Sigmoid colon (tissue), 4 donors: ENCODE results near the gene LSM14A.

Experiments
- EP300 ChIP-seq, 4 donors: sonication (generic); formaldehyde crosslinking; IDR thresholded peaks; one replicate each; pipeline ENCODE4 v1.6.1; 2017; ENCODE audit warnings: antibody characterized with exemption in 4 of 4
- POLR2A ChIP-seq, 2 donors: fragments of 450-650 bp; IDR thresholded peaks; one replicate each; pipeline ENCODE4 v1.6.1; 2016; ENCODE audit warnings: antibody characterized with exemption in 2 of 2, mild to moderate bottlenecking in 2 of 2, moderate library complexity in 2 of 2
- POLR2AphosphoS5 ChIP-seq, 4 donors: sonication (generic); formaldehyde crosslinking; IDR thresholded peaks; one replicate each; pipeline ENCODE4 v1.6.1; 2017; ENCODE audit warnings: antibody characterized with exemption in 4 of 4
- TF ChIP-seq, protein P1 (sequence below), 4 experiments: fragments of 450-650 bp in 3 of 4; fragments of 200-600 bp in 1 of 4; IDR thresholded peaks; one replicate each; pipeline ENCODE4 v1.5.1; 2016 to 2019; ENCODE audit warnings: antibody characterized with exemption in 4 of 4, mild to moderate bottlenecking in 3 of 4, moderate library complexity in 2 of 4

DNA sequence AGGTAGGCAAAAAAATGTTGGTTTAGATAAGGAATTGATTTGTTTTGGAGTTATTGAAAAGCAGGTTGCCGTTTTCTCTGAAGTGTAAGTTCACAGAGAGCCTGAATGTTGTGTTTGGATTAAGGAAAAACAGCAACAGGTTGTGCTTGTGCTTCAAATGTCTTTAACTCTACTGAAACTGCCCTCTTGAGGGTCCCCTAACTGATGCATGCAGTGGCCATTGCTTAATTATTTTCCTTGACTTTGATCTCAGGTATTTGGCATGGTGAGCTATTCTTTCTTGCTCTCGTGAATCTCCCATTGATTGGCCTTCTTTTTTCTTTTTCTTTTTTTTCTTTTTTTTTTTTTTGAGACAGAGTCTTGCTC, 85.2 kb downstream of the LSM14A start:
- TF ChIP-seq POLR2AphosphoS5 (IDR thresholded peaks at IDR 0.05) = no peak
- TF ChIP-seq, protein P1, sequence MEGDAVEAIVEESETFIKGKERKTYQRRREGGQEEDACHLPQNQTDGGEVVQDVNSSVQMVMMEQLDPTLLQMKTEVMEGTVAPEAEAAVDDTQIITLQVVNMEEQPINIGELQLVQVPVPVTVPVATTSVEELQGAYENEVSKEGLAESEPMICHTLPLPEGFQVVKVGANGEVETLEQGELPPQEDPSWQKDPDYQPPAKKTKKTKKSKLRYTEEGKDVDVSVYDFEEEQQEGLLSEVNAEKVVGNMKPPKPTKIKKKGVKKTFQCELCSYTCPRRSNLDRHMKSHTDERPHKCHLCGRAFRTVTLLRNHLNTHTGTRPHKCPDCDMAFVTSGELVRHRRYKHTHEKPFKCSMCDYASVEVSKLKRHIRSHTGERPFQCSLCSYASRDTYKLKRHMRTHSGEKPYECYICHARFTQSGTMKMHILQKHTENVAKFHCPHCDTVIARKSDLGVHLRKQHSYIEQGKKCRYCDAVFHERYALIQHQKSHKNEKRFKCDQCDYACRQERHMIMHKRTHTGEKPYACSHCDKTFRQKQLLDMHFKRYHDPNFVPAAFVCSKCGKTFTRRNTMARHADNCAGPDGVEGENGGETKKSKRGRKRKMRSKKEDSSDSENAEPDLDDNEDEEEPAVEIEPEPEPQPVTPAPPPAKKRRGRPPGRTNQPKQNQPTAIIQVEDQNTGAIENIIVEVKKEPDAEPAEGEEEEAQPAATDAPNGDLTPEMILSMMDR (IDR thresholded peaks at IDR 0.05) = no peak
- no peak for TF ChIP-seq POLR2A (IDR thresholded peaks at IDR 0.05)
- TF ChIP-seq EP300 (IDR thresholded peaks at IDR 0.05) = no peak
